GM19328 (cell line): Measurements from ENCODE around the gene PIAS3.
"Not testable (repeated sequence)": the region's sequence is repeated elsewhere in the genome, so short reads cannot be mapped to it uniquely, and the experiment has no call there.

Source experiments
- ATAC-seq: cut with Tn5 transposase; IDR thresholded peaks from one replicate; pipeline ENCODE4 v1.9.1; 2021; ENCODE audit warnings: mild to moderate bottlenecking, moderate library complexity; ENCODE audit not compliant: unreplicated experiment

The PIAS3 gene

GRCh38 chr1:145877923-145878486 lies 19.1 kb upstream of the PIAS3 start:
- no peak for ATAC-seq

GRCh38 chr1:145874646-145875045 lies 15.8 kb upstream of the PIAS3 start:
- no peak for ATAC-seq

GRCh38 chr1:145871994-145872924 lies 13.4 kb upstream of the PIAS3 start:
- no peak for ATAC-seq

- no peak for ATAC-seq
Measured at GRCh38 chr1:145868232-145868631, 9.4 kb upstream of the PIAS3 start.

GRCh38 chr1:145863282-145864018 lies 4.6 kb upstream of the PIAS3 start:
- no peak for ATAC-seq

GRCh38 chr1:145859491-145860023 lies 676 bp upstream of the PIAS3 start:
- ATAC-seq: peak; percentile 51

- ATAC-seq: peak; percentile 21
Measured at GRCh38 chr1:145858238-145858900, 512 bp downstream of the PIAS3 start.

GRCh38 chr1:145857170-145857569 lies 1.7 kb downstream of the PIAS3 start:
- no peak for ATAC-seq

GRCh38 chr1:145855426-145855948 lies 3.4 kb downstream of the PIAS3 start:
- no peak for ATAC-seq

- no peak for ATAC-seq
Measured at GRCh38 chr1:145849356-145850160, 9.3 kb downstream of the PIAS3 start.

GRCh38 chr1:145847827-145848226 lies 11.1 kb downstream of the PIAS3 start:
- ATAC-seq: no peak

- no peak for ATAC-seq
Measured at GRCh38 chr1:145846201-145846612, 12.7 kb downstream of the PIAS3 start.

- ATAC-seq: peak; percentile 46
Measured at GRCh38 chr1:145845514-145846161, 13.2 kb downstream of the PIAS3 start, which contains the start of gene NUDT17. NUDT17 (plus strand) TSS chr1:145845630; CDS start chr1:145845641, 11 bp downstream.

- ATAC-seq: peak; percentile 60
Measured at GRCh38 chr1:145845144-145845513, 13.8 kb downstream of the PIAS3 start.

- no peak for ATAC-seq
Measured at GRCh38 chr1:145843031-145843430, 15.8 kb downstream of the PIAS3 start.

- ATAC-seq: no peak
Measured at GRCh38 chr1:145837656-145838055, 21.2 kb downstream of the PIAS3 start.

GRCh38 chr1:145830810-145831209 lies 28.1 kb downstream of the PIAS3 start:
- not testable (repeated sequence) for ATAC-seq

- no peak for ATAC-seq
Measured at GRCh38 chr1:145828367-145829026, 30.4 kb downstream of the PIAS3 start.

GRCh38 chr1:145827966-145828365 lies 30.9 kb downstream of the PIAS3 start:
- ATAC-seq: no peak
